Stomach (tissue), 4 donors: ENCODE measurements around the gene RGS17.

Experiments used
- CTCF ChIP-seq, 7 experiments: fragments of 450-650 bp in 4 of 7; fragments of 200-600 bp in 3 of 7; sonication (generic) in 3 of 7; IDR thresholded peaks; one replicate each; pipeline ENCODE4 v1.5.1; 2016 to 2019; ENCODE audit warnings: antibody characterized with exemption in 7 of 7, control low read depth in 2 of 7, mild to moderate bottlenecking in 1 of 7
- POLR2A ChIP-seq, 4 donors: fragments of 450-650 bp; IDR thresholded peaks; one replicate each; pipeline ENCODE4 v1.6.1; 2016; ENCODE audit warnings: antibody characterized with exemption in 4 of 4, control low read depth in 2 of 4, mild to moderate bottlenecking in 1 of 4, moderate library complexity in 1 of 4
- POLR2AphosphoS5 ChIP-seq, 3 donors: sonication (generic); formaldehyde crosslinking; IDR thresholded peaks; one replicate each; pipeline ENCODE4 v1.6.1; 2016; ENCODE audit warnings: antibody characterized with exemption in 3 of 3

GRCh38 chr6:153160221-153160620 lies 29.1 kb upstream of the RGS17 start:
- TF ChIP-seq POLR2A (IDR thresholded peaks at IDR 0.05) = no peak
- no peak for TF ChIP-seq CTCF (IDR thresholded peaks at IDR 0.05)
- TF ChIP-seq POLR2AphosphoS5 (IDR thresholded peaks at IDR 0.05) = no peak
